Superior temporal gyrus (tissue), 1 donor: Measurements from ENCODE around the gene ALK.
A peak's percentile ranks its signal among the peaks of the same experiment; 100 is the strongest.

ENCODE experiments used
- DNase-seq: peaks from one replicate; pipeline ENCODE4 v3.0.0-alpha.2; 2016; ENCODE audit errors: extremely low spot score

Gene ALK

DNA sequence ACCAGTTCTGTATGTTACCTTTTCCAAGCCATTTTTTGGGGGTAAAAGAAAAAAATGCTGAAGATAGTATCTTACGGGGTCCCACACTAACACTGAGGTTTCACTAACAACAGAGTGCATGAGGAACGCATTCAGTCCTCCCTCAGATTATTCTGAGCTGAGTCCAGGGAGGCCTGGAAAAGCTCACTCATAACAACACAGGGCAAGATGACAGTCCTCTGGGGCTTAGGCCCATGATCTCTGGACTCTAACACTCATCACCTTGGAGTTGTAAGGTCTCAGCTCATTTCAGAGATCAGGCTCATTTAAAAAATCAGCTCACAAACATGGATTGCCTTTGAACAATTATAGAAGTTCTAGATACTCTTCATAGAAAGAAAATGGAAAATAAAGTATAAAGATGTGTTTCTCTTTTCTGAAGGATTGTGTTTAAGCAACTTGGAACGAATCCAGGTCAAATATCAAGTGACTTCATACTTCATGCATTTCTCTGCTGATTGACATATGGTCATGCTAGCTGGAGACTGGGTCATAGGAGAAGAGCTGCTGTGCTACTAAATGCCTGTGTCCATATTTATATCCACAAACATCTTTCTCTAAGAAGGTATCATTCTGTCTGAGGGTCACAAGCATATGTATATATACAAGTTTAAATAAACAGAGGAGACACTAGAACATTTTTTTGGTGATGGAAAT lies 265.8 kb downstream of the ALK start:
- no peak for DNase-seq

DNA sequence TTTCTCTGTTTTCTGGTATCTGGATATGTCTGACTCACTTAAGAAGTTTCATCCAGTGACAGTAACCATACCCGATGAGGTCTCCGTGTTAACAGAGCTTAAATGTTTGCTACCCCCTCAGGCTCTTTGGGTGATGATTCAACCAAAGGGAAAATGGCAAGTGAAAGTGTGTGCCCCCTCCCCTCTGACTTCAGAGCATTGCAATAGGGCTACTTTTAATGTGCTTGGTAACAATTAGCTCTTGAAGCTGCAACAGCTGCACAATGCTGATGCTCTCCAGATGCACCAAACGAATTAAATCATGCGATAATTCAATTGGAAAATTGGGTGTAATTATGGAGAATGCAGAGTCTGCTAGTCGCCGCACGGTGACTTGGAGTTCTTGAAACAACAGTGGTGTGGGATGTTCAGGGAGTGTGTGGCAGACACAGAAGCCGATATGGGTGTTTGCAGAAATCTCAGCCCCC lies 270.7 kb downstream of the ALK start:
- DNase-seq = no peak

DNA sequence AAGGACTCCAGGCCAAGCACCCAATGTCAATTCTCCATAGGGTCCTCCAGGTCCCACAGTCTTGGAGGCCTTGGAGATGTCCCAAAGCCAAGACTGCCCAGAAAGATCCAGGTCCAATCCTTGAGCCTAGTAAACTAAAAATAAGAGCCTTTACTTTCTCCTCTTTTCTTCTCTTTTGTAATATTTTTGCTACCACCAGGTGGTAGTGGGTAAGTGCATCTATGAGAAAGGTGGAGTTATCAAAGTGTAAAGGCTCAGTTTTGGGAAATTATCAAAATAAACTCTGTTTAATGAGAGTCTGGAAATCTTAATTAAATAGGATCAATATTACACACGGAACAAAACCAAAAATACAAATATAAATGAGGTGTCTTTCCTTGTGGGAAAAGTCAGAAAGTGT lies 276.4 kb downstream of the ALK start:
- DNase-seq = no peak

DNA sequence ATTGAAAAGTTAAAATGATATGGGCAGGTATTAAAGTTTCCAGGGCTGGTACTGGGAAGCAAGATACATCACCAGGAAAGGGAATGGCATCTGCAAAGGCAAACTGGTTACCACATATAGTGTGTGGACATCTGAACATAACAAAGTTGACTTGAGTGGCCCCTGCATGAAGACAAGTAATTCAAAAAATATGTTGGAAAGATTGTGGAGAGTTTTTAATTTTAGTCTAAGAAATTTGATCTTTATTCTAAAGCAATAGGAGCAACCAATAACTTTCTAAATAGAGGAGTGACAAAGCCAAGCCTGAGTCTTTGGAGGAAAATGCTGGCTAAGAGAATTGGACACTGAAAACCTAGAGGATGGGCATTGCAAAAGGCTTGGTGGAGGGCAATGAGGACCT lies 278.2 kb downstream of the ALK start:
- DNase-seq = no peak

DNA sequence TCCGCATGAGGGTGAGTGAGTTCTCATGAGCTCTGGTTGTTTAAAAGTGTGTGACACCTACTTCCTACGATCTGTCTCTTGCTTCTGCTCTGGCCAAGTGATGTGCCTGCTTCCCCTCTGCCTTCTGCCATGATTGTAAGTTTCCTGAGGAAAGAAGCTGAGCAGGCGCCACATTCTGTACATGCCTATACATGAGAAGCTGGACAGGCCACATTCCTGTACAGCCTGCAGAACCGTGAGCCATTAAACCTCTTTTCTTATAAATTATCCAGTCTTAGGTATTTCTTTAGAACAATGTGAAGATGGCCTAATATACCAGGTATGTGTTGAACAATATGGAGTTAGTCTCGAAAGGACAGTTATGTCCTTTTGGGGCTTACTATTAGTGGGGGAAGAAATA lies 281.0 kb downstream of the ALK start:
- DNase-seq = no peak

- no peak for DNase-seq
These were observed 282.7 kb downstream of the ALK start for GRCh38 chr2:29638641-29639040.

DNA sequence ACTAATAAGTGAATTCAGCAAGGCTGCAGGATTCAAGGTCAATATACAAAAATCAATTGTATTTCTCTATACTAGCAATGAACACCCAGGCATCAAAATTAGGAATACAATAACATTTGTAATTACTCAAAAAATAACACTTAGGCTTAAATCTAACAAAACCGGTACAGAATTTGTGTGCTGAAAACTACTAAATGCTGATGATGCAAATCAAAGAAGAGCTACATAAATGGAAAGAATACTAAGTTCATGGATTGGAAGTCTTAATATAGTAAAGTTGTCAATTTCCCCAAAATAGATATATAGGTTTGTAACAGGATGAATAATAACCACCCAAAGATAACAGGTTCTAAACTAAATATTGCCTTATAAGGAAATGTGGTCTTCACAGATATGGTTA lies 286.5 kb downstream of the ALK start:
- DNase-seq = no peak

DNA sequence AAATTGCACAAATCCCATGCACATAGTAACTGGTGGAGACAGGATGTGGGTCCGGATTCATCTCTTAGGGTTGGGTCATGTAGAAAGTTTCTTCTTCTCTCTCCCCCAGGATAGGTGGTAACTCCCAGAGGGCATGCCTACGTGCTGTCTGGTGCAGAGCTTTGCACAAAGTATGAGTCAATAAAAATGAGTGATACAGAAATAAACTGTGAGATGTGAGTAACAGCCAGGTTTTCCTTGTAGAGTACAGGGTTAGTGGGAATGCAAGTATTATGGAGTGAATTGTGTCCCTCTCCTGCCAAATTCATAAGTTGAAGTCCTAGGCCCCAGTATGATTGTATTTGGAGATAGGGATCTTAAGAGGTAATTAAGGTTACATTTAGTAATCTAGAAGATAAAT lies 289.4 kb downstream of the ALK start:
- DNase-seq = no peak

DNA sequence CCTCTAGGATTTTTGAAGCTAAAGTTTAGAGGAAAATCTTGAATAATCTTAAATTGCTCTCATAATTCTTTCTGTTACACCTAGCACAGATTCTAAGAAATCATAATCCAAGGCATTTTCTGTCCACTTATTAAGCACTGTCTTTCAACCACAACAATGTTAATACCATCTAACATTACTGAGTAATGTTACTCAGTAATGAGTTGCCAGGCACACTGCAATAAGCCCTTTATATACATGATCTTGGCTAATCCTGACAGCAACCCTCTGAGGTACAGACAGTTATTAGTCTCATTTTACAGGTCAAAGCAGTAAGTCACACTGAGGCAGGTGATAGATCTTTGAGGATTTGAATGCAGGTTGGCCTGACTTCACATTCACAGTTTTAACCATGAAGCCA lies 291.9 kb downstream of the ALK start:
- no peak for DNase-seq

- peak; percentile 13 for DNase-seq
These were observed 292.5 kb downstream of the ALK start for GRCh38 chr2:29628862-29629261.

DNA sequence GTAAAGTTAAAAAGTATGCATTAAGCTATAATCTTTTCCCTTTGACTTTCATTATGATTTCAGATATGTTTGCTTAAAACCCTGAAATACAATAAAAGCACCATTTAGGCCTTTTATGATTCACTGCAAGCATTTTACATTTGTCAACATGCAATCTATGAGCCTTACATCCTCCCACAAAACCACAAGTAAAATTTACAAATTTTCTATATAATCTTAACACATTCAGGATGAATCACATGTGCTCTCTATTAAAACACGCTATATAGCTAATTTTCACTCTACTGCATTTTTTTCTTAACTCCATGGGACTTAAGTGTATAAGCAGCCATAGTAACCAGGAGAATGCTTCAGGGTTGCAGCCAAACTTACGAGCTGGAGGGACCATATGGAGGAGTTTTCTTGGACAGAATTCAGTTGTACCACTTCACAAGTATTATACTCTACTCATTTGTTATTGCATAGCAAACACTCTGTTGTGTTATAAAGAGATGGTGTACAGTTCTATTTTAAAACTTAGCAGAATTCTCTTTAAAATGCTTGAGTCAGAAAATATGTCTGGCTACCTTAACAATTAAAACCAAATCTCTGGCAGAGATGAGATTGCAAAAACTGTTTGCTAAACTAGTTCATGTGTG lies 293.2 kb downstream of the ALK start:
- DNase-seq = peak; percentile 70

- DNase-seq = no peak
These were observed 294.1 kb downstream of the ALK start for GRCh38 chr2:29627279-29627711.

DNA sequence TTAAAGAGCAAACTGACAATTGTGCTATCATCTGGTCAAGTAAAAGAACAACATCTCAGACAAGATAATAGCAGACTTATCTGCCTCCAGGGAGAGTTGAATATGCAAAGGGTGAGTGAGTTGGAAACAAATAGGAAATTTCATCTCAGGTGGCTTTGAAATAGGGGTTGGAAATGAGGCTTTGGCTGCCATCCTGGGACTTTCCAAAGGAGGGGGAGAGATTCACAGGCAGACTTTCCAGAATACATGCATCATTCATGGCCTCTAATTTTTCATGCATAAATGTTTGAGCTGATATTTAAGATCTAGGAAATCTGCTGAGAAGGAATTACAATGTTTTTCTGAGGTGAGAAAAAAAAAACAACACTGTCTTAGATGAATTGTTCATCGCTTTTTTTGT lies 300.5 kb downstream of the ALK start:
- no peak for DNase-seq

GRCh38 chr2:29619689-29620088 lies 301.7 kb downstream of the ALK start:
- DNase-seq = no peak

DNA sequence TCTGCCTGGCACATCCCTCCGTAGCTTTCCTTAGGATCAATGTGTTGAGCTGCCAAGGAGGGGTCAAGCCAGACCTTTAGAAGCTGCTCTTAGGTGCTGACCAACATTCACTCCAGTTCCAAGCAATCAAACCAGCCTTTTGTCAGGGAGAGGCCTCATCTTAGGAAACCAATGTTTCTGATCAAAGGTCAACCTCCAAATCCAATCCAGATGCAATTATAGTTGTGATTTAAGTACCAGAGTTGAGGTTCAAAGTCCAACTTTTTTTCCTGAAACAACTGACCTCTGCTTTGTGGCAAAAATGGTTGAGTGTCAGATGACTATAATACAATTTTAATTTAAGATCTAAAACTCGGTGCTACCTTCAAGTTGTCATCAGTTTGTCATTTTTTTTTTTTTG lies 303.4 kb downstream of the ALK start:
- no peak for DNase-seq

DNA sequence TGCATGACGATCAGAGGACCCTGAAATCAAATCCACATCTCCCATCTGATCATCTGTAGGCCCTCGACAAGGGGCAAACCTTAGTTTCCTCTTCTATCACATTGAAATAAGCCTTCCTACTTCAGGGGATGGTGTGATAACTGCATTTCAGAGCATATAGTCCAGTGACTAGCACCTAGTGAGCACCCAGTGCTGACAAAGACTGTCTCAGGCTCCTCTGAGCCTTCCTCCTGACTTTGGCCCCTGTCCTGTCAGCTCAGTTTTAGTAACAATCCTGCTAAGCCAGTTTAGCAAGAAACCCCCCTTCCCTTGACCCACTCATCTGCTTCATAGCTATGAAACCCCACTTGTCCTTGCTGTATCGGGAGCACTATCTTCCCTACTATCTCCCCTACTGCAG lies 304.0 kb downstream of the ALK start:
- no peak for DNase-seq

DNA sequence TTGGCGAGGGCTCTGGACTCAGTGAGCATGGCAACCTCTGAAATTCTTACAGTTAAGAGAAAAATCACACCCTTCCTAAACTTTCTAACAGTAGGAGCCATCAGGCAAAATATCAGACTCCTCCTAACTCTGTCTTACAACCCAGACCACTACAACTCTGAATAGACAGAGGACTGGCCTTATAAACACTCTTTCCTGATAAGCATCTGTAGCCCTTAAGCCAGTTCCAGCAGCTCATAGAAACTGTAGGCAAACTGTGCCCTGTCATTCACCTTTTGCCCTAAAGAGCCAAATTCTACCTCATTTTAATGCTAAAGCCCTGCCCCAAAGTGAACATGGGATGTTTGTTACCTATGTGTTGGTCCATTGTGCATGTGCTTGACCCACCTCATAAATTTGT lies 304.8 kb downstream of the ALK start:
- DNase-seq = no peak

DNA sequence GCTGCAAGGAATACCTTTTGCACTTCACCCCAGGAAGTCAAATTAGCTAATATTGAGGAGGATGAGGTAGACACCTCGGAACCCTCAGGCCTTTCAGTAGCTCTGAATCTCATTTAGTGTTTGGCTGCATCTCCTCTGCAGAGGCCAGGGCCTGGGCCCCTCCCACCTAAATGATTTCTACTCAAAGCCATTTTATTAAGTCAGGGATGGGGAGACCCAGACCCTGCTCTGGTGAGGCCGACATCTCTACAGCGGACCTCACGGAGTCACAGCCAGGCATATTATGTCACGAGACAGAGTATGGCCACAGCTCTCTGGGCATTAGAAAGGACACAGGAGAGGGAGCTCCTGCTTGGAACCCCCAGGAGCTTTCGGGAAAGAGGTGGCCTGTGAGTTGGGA lies 305.5 kb downstream of the ALK start:
- no peak for DNase-seq

DNA sequence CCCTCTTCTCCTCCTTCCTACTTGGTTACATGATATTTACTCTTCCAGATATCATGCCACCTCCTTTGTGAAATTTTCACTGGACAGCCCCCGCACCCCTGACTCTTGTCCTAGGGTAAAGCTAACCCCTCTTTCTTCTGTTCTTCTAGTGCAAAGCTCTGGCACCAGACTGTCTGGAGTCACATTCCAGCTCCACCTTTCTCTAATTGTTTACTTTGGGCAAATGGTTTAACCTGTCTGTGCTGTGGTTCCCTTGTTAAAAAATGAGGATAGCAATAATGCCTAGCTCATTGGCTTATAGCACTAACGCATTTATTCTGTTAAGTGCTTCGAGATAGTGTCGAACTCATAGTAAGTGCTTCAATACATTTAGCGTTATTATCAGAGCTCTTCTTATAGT lies 306.2 kb downstream of the ALK start:
- no peak for DNase-seq

DNA sequence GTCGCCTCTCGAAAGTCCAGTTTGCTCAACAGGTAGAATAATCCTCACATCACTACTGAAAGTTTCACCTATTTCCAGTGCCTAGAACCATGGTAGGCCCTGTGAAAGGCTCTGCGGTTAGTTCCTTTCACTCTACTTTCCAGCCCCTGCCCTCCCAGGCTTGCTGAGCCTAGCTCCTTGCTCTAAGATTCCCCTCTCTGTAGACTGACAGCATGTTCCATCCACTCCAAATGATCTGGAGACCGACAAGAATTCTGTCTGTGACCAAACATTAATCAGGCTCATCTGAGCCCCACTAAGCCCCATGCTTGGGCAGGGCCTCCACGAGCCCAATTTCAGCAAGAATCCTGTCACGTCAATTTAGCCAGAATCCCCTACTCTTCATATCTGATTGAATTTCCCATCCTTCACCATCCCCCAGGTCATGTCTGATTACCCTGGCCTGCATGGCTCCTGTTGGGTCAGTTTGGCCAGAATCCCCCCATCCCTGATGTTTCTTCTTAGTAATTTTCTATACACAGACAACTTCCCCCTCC lies 307.0 kb downstream of the ALK start:
- DNase-seq = no peak

DNA sequence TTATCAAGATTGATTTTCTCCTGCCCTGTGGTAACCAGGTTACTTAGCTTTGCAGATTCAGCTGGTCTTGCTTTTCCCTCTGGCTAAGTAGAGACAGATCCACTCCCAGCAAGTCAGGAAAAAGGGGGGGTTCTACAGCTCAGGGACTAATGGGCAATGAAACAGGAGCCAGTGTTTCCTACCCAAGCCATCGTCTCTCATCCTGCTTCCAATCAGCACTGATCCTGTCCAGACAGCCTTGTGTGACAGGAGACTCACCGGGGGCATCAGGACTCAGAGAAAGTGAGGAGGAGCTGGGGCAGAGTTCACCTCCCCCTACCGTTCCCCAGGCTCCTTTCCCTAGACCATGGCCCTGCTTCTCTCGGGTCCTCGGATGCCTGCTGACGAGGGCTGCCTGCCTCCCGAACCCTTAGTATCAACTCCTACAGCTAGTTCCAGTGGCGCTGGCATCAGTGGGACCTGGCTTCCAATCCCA lies 307.6 kb downstream of the ALK start:
- DNase-seq = no peak

DNA sequence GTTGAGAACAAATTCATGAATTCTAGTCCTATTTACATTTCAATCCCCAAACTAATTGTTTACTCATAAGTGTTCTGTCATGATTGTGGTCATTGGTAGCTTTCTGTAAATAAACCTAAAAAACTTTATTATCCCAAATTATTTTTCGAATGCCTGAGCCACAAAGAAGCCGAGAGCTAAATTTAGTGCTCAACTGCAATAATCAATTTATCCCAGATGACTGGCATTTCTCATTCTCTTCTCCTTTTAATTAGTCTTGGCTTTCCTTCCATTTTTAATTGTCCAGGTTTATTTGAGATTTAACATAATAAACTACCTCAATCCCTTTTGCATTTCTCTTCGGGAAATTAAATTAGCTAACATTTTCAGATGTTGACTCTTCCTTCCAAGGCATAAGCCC lies 308.3 kb downstream of the ALK start:
- DNase-seq = no peak

DNA sequence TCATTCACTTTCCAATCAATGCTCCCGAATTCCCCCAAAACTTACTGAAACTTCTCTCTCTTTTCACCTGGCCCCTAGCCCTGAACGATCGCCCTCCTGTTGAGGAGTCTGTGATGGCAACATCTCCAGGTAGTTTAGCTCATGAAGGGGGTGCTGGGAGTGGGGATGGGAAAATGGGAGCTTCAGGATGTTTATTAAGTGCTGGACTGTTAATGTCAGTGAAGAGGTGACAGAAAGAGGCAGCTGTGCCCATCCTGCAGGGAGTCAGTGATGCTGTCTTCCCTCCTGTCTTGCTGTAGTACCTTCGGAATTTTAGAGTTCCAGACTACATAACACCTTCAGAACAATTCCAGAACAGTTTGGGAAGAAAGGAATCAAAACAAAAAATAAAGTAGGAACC lies 308.8 kb downstream of the ALK start:
- no peak for DNase-seq
